HT1080 (cell line): ENCODE results near the gene SLC36A3. TPM values are rescaled to one million over a fixed set of nuclear protein-coding genes. Genes with fewer than 3 reads are reported as not detected.
"Not testable (repeated sequence)": the region's sequence is repeated elsewhere in the genome, so short reads cannot be mapped to it uniquely, and the experiment has no call there.

Experiments
- DNase-seq: peaks from one replicate; pipeline ENCODE4 v3.0.0-alpha.2; 2015; ENCODE audit warnings: low read depth
- total RNA-seq: library from RNA; depleted of rRNA; stranded (reverse); fragments of >200 nt; shearing (Covaris generic); gene quantifications from 2 replicates; pipeline ENCODE4 v1.2.3, GENCODE V29; 2014

The SLC36A3 gene
- total RNA-seq, 1 experiment from 2014 or later = not detected

DNA sequence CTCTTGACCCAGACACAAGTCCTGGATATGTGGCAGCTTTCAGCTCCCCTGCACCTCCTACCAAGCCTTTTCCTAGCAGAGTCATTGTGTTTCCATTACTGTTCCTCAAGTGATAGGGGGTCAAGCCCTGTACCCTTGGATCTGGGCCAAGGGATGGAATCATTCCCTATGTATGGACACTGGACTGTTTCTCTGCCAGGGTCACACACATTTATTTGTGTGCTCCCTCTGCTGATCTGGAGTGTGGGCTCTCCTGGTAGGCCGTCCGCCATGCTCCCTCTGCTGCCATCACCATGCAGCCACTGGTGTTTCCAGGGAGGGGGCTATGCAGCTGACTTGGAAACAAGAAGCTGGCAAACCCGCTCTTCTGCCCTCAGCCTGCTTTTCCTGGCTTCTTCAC is 41.0 kb downstream of the SLC36A3 start:
- DNase-seq = no peak

GRCh38 chr5:151259931-151260330 is 43.6 kb downstream of the SLC36A3 start:
- no peak for DNase-seq

- no peak for DNase-seq
These were observed 44.8 kb downstream of the SLC36A3 start for GRCh38 chr5:151258816-151259215.

DNA sequence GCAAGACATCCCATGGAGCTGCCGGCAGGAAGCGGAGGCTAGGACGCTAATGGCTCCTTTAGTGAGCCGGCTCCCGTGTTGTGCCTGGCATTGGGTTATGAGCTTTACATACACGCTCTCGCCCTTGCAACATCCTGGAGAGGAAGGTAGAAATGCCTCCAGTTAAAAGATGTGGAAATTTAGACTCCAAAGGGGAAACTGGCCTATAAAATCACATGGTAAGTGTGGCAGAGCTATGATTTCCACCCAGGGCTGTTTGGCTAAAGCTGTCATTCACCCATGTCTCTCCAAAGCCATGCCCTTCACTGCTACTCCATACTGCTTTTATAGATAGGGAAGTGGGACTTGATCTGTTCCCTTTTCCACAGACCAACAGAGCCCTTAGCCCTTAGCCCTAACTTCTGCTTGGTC is 45.4 kb downstream of the SLC36A3 start:
- no peak for DNase-seq

DNA sequence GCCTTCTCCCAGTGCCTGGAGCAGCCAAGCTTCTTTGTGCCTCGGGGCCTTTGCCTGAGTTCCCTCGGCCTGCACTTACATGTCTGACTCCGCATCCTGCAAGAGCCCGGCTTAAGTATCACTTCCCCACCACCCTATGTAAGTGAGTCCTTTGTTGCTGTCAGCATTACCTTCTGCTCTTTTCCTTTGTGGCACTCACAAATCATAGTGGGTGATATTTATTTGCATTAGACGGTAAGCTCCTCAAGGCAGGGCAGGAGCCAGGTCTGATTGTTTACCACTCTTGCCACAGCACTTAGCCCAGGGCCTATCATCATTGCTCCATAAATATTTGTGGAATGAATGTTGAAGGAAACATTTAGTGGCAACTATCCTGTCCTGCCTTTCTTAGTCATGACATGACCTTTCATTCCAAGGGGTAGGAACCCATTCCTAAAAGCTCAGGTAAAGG is 45.8 kb downstream of the SLC36A3 start:
- no peak for DNase-seq

DNA sequence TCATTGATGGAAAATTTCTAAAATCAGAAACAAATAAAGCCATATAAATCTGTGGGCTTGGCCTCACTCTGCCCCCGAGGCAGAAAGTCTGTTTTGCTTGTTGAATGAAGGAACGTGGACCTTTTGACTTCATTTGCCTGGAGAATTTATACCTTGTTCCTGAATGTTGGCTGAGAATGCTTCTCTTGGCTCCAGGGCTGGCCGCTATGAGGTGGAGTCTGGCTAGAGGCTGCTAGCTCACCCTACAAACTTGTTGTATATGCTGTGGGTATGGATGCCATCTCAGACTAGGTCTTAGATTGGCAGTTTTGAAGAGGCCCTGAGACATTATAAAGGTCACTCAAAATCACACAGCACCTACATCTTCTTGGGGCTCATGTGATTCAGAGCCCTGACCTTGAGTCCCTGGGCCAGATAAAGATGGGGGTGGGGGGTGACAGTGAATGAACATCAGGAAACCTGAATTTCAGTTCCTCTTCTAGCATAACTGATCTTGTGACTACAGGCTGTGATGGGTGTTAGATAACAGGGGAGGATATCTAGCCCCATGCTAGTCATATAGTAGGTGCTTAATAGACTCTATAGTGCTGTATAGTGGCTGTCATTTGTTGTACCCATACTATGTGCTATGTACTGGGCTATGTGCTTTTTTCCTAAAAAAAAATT is 47.8 kb downstream of the SLC36A3 start:
- no peak for DNase-seq

GRCh38 chr5:151254990-151255389 is 48.6 kb downstream of the SLC36A3 start:
- not testable (repeated sequence) for DNase-seq

DNA sequence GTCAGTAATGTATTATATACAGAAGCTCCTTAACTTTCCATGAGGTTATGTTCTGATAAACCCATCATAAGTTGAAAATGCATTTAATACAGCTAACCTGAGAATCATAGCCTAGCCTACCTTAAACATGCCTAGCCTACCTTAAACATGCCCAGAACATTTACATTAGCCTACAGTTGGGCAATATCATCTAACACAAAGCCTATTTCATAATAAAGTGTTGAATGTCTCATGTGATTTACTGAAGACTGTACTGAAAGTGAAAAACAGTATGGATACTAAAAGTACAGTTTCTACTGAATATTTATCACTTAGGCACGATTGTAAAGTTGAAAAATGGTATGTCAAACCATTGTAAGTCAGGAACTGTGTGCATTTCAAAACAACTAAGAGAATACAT is 49.0 kb downstream of the SLC36A3 start:
- no peak for DNase-seq

GRCh38 chr5:151253605-151253950 is 50.0 kb downstream of the SLC36A3 start:
- no peak for DNase-seq

- peak; percentile 99 for DNase-seq
These were observed 50.6 kb downstream of the SLC36A3 start, which contains the start of gene GM2A for GRCh38 chr5:151252762-151253604. Gene GM2A (plus strand): TSS chr5:151253185. CDS start chr5:151253217, 32 bp downstream.

DNA sequence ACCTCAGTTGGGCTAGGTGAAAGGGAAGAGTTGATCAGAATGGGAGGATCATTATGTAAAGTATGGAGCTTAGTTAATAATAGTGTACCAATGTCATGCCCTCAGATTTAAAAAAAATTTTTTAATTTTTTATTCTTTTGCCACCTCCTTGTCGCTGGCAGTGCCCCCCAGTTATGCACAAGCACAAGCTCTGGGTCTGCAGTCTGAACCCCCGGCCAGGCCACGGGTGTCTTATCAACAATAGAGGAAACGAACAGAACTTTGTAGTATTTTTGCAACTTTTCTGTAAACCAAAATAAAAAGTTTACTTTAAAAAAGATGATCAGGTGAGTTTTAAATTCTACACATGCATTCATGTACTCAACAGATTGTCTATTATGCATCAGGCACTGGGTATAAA is 51.9 kb downstream of the SLC36A3 start:
- no peak for DNase-seq

- DNase-seq = no peak
These were observed 52.5 kb downstream of the SLC36A3 start for GRCh38 chr5:151251001-151251551.

- no peak for DNase-seq
These were observed 53.1 kb downstream of the SLC36A3 start for GRCh38 chr5:151250346-151251000.

DNA sequence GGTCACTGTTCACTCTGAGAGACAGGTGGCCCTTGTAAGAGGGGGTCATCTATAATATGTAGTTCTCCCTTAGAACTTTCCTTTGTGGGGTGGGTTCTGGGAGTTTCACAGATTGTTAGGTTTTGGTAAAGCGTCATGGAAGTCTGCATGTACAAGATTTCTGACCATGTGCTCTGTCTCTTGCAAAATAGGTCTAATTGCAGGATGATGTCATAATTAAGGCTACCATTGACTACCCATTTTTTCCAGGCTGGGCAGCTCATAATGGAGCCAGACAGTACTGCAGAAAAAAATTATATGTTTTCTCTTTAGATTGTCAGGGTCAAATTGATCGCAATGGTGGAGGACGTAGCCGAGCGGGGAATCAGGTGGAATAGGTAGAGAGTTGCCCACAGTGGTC is 54.3 kb downstream of the SLC36A3 start:
- no peak for DNase-seq

DNA sequence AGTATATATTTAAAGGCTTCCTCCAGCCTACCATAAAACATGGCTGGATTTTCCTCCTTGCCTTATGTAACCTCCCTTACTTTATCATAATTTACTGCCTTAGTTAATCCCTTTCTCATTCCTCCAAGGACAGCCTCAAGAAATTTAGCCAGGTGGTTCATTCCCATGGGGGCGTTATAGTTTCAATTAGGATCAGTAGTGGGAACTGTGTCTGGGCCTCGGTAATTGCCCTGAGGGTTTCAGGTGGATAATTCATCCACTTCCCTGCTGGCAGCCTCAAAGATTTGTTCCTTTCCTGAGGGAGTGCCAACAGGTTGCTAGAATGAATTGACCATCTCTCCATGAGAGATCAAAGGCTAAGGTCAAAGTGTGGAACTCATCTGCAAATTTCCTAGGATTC is 54.9 kb downstream of the SLC36A3 start:
- DNase-seq = no peak

DNA sequence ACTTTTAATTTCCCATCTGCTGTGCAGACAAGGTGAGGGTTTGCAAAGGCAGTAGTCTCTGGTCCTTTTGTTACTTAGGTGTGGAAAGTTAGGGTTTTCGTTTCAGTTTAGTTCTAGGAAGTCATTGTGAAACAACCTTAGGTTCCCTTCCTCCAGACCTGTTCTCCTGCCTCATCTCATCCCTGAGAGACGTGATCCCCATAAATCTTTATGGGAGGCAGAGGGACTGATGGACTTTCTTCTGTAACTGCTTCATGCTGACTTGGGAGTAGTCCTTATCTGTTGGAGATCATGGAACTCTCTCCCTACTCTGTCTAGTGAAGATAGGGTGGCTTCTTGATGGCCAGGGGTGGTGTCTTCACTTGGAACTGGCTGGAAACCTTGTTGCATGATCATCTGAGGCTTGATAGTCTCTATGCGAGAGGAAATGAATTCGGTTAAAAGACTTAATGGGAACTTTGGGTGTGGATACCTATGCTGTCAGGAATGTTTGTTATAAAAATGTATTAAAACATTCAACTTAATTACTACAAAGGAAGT is 57.8 kb downstream of the SLC36A3 start:
- DNase-seq = no peak

DNA sequence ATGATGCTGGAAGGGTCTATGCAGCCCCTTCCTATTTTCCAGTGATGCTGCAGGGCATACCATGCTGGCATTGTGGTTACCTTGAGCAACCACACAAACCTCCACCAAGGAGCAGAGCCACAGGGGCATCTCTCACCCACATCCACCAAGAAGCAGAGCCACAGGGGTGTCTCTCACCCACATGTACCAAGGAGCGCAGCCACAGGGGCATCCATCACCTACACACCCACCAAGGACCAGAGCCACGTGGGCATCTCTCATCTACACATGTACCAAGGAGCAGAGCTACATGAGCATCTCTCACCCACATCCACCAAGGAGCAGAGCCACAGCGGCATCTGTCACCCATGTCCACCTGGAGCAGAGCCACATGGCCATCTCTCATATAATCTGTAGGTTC is 59.4 kb downstream of the SLC36A3 start:
- no peak for DNase-seq

- no peak for DNase-seq
These were observed 60.0 kb downstream of the SLC36A3 start for GRCh38 chr5:151243564-151243963.

- DNase-seq = no peak
These were observed 60.4 kb downstream of the SLC36A3 start for GRCh38 chr5:151243127-151243526.

DNA sequence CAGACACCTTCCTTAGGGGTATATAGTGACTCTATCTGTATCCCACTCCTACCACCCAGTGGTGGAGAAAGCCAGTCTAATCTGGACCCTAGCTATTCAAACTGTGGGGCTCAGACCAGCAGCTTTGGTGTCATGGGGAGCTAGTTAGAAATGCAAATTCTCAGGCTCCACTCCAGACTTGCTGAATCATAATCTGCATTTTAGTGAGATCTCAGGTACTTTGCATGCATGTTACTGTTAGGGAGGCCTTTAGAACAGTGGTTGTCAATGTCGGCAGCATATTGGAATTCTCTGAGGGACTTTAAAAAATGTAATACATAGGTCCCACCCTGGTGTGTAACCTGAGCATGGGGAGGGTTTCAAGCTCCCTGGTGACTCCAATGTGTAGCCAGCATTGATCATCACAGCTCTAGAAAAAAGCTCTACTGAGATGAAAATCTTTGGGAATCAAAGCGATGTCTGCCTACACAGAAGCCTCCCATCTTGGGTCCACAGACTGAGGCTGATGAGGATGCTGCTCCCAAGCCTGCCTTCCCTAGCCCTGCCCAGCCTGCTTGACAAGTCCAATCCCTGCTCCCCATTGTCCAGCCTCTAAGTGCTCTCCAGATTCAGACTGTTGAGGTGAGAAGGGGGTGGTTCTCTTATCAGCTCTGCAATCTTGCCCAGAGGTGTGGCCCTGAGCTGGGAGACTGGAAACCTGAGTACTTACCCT is 62.5 kb downstream of the SLC36A3 start:
- DNase-seq = no peak

DNA sequence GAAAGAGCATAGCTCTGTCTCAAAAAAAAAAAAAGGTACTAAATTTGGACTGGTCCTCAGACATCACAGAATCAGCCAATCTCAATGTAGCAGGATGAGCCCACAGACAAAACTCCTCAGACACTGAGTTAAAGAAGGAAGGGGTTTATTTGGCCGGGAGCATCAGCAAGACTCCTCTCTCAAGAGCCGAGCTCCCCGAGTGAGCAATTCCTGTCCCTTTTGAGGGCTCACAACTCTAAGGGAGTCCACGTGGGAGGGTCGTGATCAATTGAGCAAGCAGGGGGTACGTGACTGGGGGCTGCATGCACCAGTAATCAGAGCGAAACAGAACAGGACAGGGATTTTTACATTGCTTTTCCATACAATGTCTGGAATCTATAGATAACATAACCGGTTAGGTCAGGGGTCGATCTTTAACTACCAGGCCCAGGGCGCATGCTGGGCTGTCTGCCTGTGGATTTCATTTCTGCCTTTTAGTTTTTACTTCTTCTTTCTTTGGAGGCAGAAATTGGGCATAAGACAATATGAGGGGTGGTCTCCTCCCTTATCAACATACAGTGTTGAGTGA is 63.2 kb downstream of the SLC36A3 start:
- not testable (repeated sequence) for DNase-seq
